NB4 (cell line): ENCODE data around the gene CHKA.
A peak's percentile ranks its signal among the peaks of the same experiment; 100 is the strongest.

Experiments
- DNase-seq: peaks from one replicate; pipeline ENCODE4 v3.0.0; 2010; ENCODE audit warnings: low read depth
- H3K4me3 ChIP-seq: one replicate; pipeline ENCODE4 v1.5.1; 2011; ENCODE audit warnings: mild to moderate bottlenecking, low read depth, low read length, moderate library complexity
- CTCF ChIP-seq: IDR thresholded peaks from one replicate; pipeline ENCODE4 v1.5.1; 2012; ENCODE audit warnings: low read depth, low read length
- MYC ChIP-seq: IDR thresholded peaks from 2 replicates; pipeline ENCODE4 v1.6.1; 2011; ENCODE audit warnings: low read depth, low read length
- POLR2A ChIP-seq: IDR thresholded peaks from 2 replicates; pipeline ENCODE4 v1.6.1; 2011; ENCODE audit warnings: mild to moderate bottlenecking; ENCODE audit not compliant: insufficient read length; ENCODE audit errors: extremely low read depth
- TF ChIP-seq, protein P1 (sequence below): IDR thresholded peaks from 2 replicates; pipeline ENCODE4 v1.6.1; 2011; ENCODE audit warnings: low read depth, low read length

CHKA gene

GRCh38 chr11:68008381-68009337 lies 112.5 kb downstream of the CHKA start:
- TF ChIP-seq, protein P1, sequence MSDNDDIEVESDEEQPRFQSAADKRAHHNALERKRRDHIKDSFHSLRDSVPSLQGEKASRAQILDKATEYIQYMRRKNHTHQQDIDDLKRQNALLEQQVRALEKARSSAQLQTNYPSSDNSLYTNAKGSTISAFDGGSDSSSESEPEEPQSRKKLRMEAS, result no peak
- no peak for TF ChIP-seq CTCF
- TF ChIP-seq POLR2A, result no peak
- TF ChIP-seq MYC, result no peak

DNA sequence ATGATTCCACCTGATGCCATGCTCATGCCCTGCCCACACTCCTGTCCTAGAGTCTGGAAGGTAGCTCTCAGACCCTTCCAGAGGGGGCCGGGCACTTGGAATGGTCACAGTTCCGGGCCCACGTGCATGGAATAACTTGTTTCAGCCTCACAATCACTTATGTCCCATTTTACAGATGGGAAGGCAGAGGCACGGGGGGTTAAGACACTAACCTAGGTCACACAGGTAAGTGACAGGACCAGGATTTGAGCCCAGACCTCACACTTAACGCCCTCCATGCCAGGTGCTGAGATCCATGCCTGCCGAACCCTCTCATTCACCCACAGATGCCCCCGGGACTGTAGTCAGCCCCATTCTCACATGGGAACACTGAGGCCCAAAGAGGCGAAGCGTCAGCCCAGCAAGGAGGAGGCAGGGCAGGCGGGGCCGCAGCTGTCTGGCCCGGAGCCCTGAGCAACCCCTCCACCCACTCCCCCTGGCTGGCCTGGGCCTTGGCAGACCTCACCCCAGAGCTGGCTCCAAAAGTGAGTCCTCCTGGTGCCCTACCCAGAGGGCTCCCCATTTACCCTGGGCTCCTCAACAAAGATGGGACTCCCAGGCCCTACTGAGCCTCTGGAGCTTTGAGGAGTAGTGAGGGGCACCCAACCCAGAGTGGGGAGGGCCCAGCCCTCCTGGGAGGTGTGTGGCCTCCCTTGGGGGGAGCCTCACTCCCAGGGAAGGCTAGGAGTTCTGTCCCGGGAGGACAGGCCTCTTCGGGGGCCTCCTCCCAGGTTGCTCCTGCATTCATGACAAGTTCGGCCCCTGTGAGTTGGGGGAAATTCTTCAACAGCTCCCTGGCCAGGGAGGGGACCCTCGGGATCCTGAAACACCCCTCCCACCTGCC lies 113.4 kb downstream of the CHKA start:
- no peak for DNase-seq
- H3K4me3 ChIP-seq, result no peak overlapping the region
- TF ChIP-seq CTCF (no peak), MYC (no peak), POLR2A (no peak)
- TF ChIP-seq, protein P1, result no peak

More at GRCh38 chr11:68008381-68009337, 112.5 kb downstream of the CHKA start:
- DNase-seq, result peak; percentile 73
- H3K4me3 ChIP-seq, result peak overlapping the region; percentile 43

- DNase-seq, result no peak
- H3K4me3 ChIP-seq, result no peak overlapping the region
- TF ChIP-seq, protein P1, result no peak
- TF ChIP-seq MYC, result no peak
- no peak for TF ChIP-seq CTCF
- no peak for TF ChIP-seq POLR2A
Observed at GRCh38 chr11:68006606-68007166, 114.5 kb downstream of the CHKA start.

- TF ChIP-seq MYC (no peak), POLR2A (no peak), CTCF (no peak)
- TF ChIP-seq, protein P1, result no peak
- H3K4me3 ChIP-seq, result peak overlapping the region; percentile 58
- DNase-seq, result no peak
Observed at GRCh38 chr11:68004551-68005335, 116.4 kb downstream of the CHKA start.
